Stromal cell of bone marrow (primary cell): ENCODE results near the gene MBNL3.
"Not testable (repeated sequence)": the region's sequence is repeated elsewhere in the genome, so short reads cannot be mapped to it uniquely, and the experiment has no call there.

ENCODE experiments used
- DNase-seq: peaks from one replicate; pipeline ENCODE4 v3.0.0-alpha.2; 2012; ENCODE audit warnings: low read depth

Gene MBNL3

DNA sequence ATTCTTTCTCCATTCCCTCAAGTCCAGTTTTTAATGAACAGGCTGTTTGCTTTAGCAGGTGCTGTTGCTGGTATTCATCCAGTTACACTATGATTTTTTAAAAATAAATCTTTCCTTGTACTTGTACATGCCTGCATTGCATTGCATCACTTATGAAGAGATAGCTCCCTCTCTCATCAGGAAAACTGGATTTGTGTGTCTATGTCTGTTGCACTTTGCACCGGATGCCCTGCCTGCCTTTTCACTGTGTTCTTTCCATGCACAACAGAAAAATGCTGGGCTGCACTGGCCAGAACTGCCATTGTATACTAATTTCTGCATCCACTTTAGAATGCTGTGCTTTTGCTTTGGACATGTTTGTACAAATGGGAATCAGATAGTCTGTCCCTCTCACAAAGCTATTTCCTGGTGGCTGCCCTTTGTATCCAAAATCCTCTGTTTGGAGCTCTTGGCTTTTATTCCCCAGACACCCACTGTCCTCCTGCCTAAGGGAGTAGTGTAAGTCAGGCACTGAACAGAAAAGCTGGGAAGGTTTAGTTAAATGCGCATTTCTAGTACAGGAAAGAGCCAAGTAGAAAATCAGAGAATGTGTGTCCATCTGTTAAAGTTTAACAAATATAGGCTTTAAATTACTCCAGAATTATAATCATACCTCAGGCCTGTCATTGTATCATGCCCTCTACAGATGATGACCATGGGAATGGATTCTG lies 119.1 kb downstream of the MBNL3 start:
- no peak for DNase-seq

DNA sequence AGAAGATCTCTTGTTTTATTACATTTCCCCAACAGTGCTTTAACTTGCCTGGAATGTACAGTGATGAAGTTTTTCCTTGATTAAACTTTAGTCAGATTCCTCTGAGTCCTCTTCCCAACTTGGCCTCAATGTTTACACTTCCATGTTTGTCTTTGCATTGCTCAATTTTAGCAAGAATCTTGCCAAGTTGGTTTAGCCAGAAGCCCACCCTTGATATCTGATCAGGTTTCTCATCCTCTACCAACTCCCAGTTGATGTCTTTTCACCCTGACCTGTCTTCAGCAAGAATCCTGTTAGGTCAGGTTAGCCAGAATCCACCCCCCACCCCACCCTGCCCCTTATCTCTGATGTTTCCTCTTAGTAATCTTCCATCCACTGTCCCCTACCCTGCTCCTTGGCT lies 120.9 kb downstream of the MBNL3 start:
- no peak for DNase-seq

DNA sequence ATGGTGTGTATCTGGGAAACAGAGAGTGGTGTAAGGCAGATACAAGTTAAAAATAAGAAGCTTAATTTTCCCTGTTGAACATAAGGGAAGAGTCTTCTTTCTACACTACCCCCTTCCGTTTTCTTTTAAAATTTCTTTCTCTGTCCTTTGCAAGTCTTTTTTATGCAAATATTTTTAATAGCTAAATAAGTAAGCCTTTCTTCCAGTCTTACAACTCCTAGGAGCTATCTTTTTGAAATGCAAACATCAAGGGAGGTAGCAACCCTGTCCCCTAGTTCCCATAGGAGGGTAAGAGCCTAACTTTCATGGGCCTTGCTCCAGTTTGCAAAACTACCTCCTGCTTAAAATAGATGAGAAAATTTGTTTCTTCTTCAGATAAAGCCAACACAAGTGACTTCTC lies 121.5 kb downstream of the MBNL3 start:
- DNase-seq = no peak

DNA sequence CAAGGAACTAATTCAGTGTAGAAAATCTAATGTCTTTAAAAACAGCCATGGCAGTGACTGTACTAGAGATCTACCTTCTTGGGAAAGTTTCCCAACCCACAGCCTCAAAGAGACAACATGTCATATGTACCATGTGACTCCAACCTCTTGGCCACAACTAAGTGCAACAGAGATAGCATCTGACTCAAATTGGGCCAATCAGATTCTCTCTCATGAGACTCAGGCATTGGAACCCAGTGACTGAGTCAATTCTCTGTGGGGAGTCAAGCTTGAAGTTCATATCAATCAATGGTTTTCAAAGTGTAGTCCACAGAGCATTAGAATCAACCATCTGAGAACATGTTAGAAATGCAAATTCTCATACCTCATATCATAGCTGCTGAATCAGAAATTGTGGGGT lies 123.3 kb downstream of the MBNL3 start:
- DNase-seq = no peak

DNA sequence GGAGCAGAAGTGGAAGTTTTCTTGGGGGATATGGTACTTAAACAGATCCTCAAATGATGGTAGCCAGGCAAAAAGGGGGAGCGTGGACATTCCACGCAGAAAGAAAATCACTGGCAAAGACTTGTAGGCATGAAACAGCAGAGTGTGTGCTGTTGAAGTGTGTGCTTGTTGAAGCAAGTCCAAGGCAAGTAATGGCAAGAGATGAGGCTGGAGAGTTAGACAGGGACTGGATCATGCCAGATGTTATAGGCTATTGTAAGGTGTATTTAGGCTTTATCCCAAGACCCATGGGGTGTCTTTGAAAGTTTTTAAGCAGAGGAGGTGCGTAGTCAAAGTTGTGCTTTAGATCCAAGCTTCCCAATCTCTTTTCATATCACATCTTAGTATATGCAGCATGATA lies 124.5 kb downstream of the MBNL3 start:
- no peak for DNase-seq

DNA sequence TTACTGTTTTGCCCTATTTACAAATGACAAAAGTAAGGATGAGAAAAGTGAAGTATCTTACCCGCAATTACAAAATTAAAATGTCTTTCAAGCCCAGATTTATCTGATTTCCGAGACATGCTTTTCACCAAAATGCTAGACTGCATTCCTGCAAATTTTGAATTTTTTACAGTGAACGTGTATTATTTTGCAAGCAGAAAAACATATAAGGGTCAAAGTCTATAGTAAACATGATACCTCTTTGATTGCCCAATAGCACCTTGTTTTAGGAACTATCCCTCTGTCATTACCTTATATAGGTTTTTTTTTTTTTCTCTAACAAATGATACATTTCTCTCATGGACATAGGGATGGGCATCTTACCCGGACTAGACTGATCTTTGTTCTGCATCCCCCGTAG lies 135.4 kb downstream of the MBNL3 start:
- DNase-seq = no peak

DNA sequence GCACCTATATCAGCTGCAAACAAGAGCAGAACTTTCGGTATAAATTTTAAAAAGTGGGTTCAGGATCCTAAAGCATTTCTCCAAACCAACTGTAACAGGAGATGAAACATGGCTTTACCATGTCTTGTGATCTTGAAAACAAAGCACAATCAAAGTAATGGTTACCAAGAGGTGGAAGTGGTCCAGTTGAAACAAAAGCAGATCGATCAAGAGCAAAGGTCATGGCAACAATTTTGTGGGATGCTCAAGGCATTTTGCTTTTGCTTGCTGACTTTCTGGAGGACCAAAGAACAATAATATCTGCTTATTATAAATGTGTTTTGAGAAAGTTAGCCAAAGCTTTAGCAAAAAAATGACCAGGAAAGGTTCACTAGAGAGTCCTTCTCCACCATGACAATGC lies 152.7 kb downstream of the MBNL3 start:
- no peak for DNase-seq

DNA sequence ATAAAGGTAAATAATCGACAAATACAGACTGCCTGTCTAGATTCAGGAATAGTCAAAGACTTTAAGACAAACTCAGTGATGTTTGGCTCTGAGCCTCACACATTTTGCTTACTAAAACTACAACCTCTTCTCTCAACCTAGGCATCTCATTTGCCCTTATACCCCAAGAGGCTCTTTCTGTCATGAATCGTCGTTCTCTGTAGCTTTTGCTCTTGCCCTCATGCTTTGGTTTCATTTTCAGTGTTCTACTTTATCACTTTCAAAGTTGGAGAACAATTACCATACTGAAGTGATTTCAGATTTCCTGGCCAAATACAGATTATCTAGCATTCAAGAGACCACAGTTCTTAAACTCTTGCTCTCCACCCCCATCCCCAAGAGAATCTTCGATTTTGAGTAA lies 155.5 kb downstream of the MBNL3 start:
- no peak for DNase-seq

DNA sequence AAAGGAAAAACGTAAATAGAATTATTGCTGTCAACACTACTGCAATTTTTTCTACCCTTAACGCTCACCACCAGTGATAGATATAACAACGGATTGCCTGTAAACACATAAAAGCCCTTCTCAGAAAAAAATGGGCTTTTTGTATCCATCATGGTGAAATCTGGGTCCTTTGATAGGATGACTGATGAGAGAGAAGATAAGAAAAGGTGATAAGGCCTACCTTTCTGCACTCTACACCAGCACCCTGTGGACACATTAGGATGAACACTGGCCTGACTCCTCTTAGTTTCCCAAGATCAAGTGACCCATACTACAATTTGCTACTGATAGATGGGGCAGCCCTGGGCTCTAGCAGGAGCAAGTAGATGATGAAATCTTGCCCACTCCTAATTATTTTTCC lies 157.3 kb downstream of the MBNL3 start:
- DNase-seq = no peak

DNA sequence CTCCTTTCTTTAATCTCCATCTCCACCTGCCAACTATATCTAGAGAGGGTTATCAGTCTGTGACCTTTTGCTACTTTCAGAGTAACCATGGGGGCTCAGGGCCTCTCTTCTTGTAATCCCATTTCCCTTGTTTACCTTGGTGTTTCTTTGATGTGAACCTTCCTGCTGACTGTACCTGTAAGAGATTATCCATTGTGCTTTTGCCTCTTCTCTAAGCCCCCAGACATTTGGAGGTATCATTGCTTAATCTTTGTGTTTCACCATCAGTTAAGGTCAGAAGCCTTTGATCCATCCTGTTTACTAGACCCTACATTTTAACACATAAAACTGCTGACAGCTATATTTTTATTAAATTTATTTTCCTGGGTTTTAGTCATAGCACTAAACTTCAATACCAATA lies 157.8 kb downstream of the MBNL3 start:
- no peak for DNase-seq

DNA sequence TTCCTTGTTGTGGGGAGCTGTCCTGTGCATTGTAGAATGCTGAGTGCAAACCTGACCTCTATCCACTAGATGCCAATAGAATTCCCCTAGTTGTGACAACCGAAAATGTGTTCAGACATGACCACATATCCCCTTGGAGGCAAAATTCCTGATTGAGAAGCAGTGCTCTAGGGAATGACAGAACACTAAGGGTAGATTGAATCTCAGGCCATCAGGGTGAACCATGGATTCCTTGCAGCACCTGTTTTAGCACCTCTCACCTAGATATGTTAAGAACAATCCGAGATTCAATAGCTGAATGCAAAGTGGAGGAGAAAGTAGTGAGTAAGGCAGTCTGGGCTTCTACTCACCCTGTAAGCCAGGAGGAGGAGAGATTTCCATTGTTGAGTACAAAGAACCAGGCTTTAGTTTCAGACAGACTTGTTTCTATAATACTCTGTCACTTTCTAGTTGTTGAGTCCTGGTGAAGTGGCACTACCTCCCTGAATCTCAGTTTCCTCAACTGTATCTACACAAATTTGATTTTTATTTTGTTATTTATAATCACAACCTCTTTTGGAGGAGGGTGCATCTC lies 158.6 kb downstream of the MBNL3 start:
- no peak for DNase-seq

DNA sequence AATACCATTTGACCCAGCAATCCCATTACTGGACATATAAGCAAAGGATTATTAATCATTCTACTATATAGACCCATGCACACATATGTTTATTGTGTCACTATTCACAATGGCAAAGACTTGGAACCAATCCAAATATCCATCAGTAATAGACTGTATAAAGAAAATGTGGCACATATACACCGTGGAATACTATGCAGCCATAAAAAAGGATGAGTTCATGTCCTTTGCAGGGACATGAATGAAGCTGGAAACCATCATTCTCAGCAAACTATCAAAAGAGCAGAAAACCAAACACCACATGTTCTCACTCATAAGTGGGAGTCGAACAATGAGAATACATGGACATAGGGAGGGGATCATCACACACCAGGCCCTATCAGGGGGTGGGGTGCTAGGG lies 161.9 kb downstream of the MBNL3 start:
- not testable (repeated sequence) for DNase-seq
